DND-41 (cell line): ENCODE data around the gene ZFHX3.

Experiments
- CTCF ChIP-seq: IDR thresholded peaks from 2 replicates; pipeline ENCODE4 v1.5.1; 2012; ENCODE audit warnings: borderline replicate concordance, low read length, moderate library complexity, mild to moderate bottlenecking; ENCODE audit not compliant: poor library complexity, severe bottlenecking; ENCODE audit errors: extremely low read depth
- EZH2 ChIP-seq: IDR thresholded peaks from 3 replicates; pipeline ENCODE4 v1.6.1; 2012; ENCODE audit warnings: borderline replicate concordance, low read depth, mild to moderate bottlenecking, moderate library complexity, low read length, inconsistent platforms; ENCODE audit not compliant: severe bottlenecking

GRCh38 chr16:73041676-73042075 lies 6.3 kb downstream of the ZFHX3 start:
- no peak for TF ChIP-seq CTCF
- no peak for TF ChIP-seq EZH2
